GM19238 (cell line): ENCODE data around the gene PYGB.

Source experiments
- DNase-seq: peaks from one replicate; pipeline ENCODE4 v3.0.0; 2011; ENCODE audit warnings: low spot score; ENCODE audit not compliant: insufficient read length

Gene PYGB

GRCh38 chr20:25215521-25215920, 32.4 kb upstream of the PYGB start:
- DNase-seq: no peak

DNA sequence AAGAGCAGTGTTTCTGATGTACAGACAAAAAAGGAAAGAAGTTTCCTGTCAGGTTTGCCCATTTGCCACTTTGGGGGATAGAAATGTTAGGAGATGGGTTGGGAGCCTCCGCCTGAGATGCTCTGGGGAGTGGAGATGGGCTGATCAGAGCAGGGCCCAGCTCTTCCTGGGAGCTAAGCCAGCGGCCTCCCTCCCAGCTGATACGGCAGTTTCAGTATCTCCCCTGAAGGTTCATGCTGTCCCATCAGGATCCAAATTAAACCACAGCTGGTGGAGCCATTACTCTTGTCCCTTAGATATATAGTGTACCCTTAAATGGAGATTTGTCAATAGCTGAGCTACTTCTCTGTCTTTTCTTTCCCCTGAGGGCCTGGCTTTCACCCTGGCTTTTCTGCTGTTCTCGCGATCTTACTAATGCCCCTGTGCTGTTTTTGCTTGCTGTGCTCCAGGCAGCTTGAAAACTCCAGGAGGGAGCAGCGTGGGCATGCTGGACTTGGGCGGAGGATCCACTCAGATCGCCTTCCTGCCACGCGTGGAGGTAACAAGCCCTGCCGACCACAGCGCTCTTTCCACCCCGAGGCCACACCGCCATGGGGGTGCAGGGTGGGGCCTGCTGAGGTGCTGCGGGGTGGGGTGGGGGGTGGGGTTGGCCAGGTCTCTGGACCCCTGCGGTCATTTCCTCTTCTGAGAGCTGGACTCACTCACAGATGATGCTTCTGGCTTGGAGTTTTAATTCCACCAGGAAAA, 31.5 kb upstream of the PYGB start:
- no peak for DNase-seq

- no peak for DNase-seq
Observed at GRCh38 chr20:25217161-25218108, 30.4 kb upstream of the PYGB start.

- no peak for DNase-seq
Observed at GRCh38 chr20:25218109-25218486, 29.8 kb upstream of the PYGB start.

DNA sequence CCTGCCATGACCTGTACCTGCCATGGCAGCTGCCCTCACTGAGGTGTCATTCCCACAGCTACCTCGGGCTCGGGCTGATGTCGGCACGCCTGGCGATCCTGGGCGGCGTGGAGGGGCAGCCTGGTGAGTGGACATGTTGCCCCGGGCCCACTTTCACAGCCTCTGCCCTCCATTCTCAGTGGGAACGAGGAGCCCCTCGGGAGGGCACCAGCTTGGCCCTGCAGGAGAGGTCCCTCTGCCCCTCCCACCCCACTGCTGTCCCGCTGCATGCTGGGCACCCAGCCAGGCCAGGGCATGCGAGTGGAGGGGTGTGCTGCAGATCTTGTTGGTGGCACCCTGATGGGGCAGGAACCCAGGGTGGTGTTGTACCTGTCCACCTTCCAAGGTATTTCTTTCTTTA, 29.4 kb upstream of the PYGB start:
- DNase-seq: no peak

DNA sequence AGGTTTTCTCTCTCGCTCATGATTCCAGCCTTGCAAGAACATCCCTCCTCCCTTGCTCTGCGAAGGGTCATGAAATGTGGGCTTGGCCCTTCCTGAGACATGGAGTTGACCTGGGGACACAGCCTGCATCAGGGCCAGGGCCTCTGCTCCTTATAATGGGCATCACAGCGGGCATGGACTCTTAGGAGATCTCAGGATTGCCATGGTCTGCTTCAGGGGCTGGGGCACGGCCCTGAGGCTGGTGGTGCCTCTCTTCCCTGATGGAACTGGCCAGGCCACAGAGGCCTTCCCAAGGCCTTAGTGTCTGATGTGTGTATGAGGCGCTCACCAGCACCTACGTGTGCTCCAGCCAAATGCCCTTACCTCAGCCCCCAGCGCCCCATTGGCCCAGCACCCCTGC, 28.5 kb upstream of the PYGB start:
- no peak for DNase-seq

DNA sequence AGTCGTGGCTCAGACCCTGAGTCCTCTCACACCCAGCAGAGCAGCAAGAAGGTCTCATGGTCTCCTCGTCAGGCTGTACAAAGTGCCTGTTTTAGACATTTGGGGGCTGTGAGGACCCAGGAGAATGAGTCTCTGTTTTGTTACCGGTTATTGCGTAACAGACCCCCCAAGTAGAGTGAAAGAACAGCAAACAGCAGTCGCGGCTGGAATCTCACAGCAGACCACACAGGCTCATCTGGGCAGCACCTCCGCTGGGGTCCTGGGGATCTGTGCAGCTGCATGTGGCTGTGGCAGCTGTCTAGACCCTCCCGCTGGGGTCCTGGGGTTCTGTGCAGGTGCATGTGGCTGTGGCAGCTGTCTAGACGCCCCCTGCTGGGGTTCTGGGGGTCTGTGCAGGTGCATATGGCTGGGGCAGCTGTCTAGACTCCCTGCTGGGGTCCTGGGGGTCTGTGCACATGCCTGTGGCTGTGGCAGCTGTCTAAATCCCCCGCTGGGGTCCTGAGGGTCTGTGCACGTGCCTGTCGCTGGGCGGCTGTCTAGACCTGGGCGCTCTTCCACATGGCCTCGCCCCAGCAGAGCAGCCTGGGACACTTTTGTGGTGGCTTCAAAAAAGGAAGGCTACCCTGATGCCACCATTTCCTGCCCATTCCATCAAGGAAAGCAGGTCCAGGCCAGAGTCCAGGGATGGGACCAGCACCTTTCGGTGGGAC, 27.7 kb upstream of the PYGB start:
- no peak for DNase-seq

- no peak for DNase-seq
Observed at GRCh38 chr20:25220810-25221591, 26.9 kb upstream of the PYGB start.

GRCh38 chr20:25221592-25222460, 26.1 kb upstream of the PYGB start:
- DNase-seq: no peak

- no peak for DNase-seq
Observed at GRCh38 chr20:25222461-25223178, 25.3 kb upstream of the PYGB start.

DNA sequence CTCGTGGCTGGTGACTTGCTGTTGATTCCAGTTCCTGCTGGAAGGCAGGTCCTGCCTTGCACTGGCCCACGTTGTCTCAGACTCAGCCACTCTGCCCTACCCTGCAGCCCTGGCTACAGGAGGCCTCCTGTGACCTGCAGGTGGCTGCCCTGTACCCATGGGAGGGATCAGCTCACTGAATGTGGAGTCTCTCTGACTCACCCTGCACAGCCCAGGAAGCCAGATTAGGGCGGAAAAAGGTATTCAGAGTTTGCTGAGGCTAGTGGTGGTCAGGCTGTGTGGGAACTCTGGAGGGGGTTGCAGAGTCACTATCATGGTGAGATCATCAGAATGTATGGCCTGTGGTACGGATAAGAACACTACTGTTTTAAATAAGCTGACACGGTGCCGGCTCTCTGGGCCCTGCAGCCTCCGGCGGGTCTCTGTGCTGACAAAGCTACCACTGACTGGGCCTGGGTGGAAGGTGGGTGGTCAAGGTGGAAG, 24.7 kb upstream of the PYGB start:
- DNase-seq: no peak

- DNase-seq: no peak
Observed at GRCh38 chr20:25223765-25224720, 23.8 kb upstream of the PYGB start.

- DNase-seq: no peak
Observed at GRCh38 chr20:25224941-25225340, 22.9 kb upstream of the PYGB start.

DNA sequence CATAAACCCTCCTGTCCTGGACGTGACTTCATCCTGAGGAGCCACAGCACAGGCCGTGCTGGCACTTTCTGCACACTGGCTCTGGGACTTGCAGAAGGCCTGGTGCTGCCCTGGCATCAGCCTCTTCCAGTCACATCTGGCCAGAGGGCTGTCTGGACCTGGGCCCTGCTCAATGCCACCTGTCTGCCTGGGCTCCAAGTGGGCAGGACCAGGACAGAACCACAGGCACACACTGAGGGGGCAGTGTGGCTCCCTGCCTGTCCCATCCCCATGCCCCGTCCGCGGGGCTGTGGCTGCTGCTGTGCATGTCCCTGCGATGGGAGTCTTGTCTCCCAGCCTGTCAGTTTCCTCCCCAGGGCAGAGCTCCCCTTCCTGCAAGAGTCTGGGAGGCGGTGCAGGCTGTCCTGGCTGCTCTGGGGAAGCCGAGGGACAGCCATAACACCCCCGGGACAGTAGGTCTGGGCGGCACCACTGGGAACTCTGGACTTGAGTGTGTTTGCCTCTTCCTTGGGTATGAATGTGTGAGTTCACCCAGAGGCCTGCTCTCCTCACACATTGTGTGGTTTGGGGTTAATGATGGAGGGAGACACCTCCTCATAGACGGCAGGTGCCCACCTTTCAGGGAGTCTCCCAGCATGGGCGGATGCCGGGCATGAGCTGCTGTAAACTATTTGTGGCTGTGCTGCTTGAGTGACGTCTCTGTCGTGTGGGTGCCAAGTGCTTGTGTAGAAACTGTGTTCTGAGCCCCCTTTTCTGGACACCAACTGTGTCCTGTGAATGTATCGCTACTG, 22.0 kb upstream of the PYGB start:
- DNase-seq: no peak

- DNase-seq: no peak
Observed at GRCh38 chr20:25226433-25227316, 21.2 kb upstream of the PYGB start.

- no peak for DNase-seq
Observed at GRCh38 chr20:25227317-25227831, 20.5 kb upstream of the PYGB start.
